Skin of body (tissue), 2 donors: Measurements from ENCODE around the gene WWOX. TPM values are rescaled to one million over a fixed set of nuclear protein-coding genes. Genes with fewer than 3 reads are reported as not detected.

Source experiments
- DNase-seq: peaks from one replicate; lab custom pipeline; 2025; lab: John Stamatoyannopoulos, UW
- total RNA-seq: library from RNA; depleted of rRNA; stranded (reverse); fragments of >200 nt; gene quantifications from one replicate; pipeline ENCODE4 v1.2.3, GENCODE V29; 2014

The WWOX gene
- total RNA-seq, 1 donor from 2014 or later, result 30.5 TPM

DNA sequence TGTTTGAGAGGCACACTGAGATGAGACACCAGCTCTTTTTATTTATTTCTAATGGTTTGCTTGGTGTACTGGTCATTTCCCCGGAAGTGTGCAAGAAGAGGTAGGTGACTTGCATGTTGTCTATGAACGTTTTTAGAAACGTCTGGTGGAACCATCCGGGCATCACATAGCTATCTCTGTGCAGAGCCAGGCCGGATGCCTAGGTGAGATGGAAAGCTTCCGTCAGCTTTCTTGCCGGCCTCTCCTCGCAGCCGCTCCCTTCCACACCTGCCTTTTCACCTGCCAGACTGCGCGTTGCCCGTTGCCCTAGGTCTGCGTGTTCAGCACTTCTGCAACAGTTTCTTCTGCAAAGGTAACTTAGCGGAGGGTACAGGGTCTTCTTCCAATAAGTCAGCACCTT is 416.0 kb downstream of the WWOX start:
- DNase-seq, result no peak

DNA sequence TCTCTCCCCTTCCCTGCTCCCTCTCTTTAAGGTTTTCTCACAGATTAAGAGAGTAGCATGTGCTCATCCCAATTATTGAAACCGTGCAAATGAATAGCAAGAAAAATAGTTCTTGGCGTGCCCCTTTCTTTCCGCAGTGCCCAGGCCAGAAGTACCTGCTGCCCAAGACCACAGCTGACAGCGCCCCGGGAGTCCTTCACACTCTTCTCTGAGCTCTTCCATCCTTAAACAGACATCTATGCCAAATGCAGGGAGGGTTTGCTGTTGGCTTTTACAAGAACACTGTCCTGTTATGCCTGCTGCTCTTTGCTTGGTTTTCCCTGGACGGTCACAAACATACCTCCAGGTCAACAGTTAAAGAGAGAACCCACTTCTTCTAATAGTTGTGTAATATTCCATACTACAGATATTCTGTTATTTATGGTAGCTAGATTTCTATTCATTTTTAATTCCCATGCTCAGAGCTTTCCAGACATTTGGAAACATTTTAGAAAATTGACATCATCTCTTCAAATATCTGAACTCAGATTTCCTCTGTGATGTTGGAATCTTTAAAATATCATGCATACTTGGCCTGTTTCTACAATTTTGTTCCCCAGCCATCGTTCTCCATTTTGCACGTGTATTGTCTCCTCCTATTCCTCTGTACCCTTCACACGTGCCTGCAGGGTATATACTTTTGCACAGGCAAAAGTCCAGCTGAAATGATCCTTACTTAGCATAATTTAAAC is 416.7 kb downstream of the WWOX start:
- DNase-seq, result peak; percentile 55

DNA sequence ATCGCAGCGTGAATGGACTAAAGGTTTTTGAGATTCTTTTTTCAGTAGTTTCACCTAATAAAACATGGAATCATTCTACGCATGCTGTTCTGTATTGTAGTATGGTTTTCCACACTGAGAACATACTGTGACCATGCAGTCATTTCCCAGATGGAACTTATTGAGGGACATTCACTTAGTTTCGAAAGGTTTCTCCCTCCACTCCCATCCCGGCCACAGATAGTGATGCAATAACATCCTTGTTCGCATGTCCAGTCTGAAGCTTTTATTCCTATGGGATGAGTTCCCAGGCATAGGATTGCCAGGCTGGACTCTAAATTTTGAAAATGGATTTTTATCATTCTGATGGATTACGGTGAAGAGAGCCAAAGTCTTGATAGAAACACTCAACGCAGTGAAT is 420.4 kb downstream of the WWOX start:
- no peak for DNase-seq

DNA sequence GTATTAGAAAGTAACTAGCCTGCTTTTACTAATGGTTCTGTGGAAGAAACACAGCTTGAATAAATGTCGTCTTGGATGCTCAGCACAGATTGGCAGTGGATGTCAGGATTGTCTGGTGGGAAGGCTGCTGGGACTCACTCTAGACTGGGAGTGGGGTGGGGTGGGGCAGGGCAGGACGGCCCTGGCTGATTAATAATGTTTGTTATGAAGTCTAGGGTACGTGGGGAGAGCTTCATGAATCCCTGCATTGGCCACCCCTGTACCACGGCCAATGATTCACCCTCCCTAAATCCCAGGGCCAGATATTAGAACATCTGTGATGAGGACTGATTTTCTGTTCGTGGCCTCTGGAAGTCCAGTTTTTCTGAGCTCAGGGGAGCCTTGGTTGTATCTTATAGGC is 421.0 kb downstream of the WWOX start:
- no peak for DNase-seq

DNA sequence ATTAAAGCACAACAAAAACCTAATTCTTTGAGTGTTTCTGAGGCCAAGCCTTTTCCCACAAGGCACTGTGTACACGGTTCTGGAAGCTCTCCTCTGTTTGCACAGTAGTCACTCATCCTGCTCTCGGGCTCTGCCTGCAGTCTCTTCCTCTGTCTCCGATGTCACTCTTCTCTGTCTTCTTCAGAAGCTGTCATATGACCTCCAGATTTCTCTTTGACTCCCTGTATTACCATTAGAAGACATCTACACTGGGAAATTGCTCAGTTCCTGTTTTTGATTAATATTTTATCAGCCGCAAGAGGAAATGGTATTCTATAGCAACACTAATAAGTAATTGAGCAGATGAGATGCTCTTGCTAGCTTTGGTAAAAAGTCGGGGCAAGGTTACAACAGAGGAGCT is 422.9 kb downstream of the WWOX start:
- no peak for DNase-seq

DNA sequence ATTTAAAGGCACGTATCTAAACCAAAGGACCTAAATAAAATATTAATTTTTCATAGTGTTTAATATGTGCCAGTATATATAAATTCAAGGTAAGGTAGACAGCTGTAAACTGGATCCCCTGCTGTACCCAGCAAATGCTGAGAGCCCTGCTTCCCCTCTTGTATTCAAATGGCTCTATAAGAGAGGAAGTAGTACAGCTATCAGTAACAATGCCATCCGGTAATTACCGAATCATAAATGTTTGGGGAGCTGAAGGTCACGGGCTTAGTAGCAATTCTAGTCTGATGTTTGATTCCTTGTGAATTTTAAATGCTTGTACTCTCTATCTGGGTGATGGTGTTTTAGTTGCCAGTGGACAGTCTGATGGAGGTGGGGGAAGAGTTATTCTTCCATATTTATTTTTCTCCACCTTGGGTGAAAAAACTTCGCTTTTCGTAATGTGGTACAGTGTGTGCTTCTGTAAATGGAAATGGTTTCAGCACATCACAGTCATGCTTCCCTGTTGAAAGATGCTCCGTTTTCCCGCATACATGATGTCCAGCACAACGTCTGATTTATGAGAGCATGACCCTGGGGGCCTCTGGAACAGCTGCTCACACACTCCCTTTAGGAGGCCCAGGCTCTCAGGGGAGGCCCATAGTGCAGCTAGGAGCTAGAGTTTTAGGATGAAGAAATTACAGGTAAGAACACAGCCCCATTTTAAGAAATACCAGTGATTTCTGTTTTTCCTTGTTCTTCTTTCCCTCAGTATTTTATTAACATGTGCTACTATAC is 423.9 kb downstream of the WWOX start:
- no peak for DNase-seq

DNA sequence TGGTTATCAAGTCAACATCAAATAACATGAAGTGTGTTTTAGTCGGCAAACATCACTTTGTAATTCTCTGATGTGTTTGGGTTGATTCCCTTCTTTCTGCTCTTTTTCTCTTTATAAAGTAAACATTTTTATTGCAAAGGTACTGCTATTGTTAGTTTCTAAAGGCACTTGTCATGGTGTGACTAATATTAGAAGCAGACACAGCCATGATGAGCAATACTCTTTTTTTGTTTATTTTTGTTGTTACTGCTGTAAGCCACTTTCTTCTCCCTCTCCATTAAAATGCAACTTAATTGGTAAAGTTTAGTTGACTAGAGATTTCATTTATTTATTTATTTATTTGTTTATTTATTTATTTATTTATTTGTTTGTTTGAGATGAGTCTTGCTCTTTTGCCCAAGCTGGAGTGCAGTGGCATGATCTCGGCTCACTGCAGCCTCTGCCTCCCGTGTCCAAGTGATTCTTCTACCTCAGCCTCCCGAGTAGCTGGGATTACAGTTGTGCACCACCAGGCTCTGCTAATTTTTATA is 424.7 kb downstream of the WWOX start:
- DNase-seq, result no peak

DNA sequence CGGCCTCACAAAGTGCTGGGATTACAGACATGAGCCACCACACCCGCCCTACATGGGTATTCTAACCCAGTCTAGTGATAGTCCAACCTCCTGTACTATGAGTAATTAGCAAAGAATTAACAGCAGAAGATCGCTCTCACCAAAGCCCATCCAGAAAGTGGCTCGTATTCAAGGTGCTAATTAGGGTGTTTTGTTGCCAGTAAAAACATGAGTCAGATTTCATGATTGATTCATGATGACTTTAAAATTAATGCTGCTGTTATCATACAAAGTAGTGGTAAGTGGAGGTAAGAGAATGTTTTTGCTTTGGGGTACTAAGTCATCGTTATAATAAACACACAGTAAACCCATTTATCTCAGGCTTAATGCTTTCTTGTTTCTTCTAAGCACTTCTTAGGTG is 428.8 kb downstream of the WWOX start:
- DNase-seq, result no peak

DNA sequence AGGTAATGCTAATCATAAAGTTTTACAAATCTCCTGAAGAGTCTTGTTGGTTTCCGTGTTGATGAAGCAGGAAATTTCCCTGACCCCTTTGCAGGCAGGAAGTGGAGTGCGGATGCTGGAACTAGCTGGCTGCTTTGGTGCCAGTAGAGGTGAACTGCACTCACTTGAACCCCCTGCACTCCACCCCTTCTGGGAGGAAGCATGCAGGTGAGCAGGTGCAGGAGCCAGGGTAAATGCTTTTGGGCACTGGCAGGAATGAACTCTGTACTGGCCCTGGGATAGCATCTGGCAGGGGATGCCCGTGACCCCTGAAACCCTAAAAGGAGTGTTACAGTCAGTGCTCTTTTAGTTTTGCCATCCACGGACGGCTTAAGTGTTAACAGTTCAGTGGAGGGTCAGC is 430.4 kb downstream of the WWOX start:
- DNase-seq, result no peak

DNA sequence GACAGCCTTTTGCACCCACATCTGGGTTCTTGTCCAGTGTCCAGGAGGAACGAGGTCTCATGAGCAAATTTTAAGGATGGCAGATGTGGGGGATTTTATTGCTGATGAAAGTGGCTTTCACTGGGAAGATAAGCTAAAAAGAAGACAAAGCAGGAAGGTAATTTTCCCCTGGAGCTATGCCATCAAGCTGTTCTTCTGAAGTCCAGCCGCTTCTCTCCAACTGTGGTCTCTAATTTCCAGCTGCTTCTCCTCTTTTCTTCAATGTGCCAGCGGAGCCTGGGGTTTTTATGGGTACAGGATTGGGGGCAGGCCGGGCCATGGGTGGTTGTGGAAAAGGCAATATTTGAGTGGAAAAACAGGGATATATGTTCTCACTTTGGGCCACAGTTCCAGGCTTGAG is 430.8 kb downstream of the WWOX start:
- no peak for DNase-seq

DNA sequence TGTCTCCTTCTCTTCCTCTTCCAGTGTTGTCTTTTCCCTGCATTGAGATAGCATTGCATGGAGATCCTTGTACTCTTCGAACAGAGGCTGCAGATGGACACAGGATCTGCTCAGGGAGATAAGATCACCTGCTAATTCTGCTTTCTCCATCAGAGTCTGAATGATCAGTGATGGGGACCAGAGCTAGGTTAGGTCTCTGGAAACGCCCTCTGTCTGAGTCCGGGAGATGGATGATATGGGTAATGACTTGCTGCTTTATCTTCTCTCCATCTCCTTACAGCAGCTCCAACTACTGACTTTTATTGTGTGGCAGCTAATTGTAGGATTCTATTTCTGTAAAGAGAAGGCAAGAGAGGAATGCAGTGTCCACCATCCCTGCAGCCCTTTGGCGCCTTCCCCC is 435.6 kb downstream of the WWOX start:
- DNase-seq, result no peak

DNA sequence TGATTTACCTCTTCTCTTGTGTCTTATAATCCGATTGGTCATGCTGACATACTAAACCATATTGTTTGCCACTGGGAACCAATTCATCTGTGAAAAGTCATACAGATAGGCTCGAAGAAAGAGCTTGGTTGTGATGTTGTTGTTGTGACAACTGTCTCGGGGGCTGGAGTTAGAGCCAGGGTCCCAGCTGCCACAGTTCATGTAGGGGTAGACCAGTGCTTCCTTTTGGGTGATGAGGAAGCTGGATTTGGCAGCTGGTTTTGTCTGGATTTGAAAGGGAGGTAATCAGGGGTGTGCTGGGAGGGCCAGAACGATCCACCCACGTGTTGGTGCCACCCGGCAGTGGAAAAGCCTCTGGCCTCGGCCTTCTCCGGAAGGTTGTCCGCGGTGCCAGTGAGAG is 438.1 kb downstream of the WWOX start:
- DNase-seq, result no peak

DNA sequence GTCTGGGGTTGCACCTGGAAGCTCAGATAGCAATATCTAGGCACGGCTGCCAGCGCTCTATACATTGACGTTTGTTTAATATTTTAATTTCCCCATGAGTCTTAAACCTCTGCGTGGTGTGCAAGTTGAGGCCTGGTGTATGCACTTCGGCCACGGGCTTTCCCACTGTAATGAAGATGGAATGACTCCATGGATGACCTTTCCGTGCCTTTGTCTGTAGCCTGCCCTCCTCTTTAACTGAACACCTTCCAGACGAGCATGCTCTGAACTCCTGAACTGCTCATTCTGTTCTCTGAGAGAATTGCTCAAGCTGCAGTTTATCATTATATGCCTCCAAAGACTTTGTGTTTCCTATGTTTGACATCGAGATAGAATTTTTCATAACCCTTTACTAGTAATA is 438.8 kb downstream of the WWOX start:
- DNase-seq, result no peak

DNA sequence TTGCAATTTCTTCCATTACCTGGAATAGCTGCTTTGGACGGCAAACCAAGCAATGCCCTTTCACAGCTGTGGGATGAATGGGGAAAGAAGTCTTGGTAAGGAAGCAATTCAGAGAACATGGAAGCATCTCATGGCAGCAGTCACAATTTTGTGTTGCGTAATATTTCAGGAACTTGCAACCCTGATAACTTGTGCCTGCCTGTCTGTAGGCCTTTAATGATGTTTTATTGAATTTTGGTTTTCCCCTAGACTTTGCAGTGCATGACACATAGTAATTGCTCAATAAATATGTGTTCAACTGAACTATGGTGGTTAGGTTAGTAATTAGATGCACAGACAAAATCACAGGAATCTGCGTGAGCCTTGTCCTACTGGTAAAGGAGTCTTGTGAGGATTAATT is 439.5 kb downstream of the WWOX start:
- DNase-seq, result no peak

DNA sequence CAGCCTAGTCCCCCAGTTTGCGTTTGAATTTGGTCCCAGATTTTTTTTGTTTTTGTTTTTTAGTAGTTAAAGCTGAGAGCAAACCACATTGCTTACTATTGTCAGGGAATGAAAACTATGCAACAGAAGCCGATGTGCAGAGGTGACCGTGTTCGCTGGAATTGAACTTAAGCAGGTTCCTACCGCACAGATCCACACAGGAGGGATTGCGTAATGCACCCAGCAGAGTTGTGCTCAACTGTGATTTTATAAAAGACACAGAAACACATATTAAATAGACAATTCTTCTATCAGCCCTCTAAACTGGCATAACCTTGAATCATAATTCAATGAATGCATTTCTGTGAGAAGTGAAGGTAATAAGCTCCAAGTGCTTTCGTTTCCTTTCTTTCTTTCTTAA is 443.0 kb downstream of the WWOX start:
- DNase-seq, result no peak

DNA sequence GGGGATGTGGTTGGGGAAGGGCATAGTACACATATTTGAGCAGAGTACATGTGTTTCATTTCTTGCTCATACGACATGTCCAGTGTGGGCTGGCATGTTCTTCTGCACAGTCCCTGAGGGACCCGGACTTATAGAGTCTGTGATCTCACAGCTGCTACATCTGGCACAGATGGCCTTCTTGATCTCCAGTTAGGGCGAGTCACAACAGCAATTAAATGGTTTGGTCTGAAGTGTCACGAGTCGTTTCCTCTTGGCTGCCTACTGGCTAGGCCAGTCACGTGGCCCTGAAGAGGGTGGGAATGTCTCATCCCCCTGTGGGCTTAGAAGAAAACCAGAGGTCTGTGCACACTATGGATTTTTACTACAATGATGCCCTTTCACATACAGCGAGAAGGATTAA is 443.6 kb downstream of the WWOX start:
- DNase-seq, result no peak

DNA sequence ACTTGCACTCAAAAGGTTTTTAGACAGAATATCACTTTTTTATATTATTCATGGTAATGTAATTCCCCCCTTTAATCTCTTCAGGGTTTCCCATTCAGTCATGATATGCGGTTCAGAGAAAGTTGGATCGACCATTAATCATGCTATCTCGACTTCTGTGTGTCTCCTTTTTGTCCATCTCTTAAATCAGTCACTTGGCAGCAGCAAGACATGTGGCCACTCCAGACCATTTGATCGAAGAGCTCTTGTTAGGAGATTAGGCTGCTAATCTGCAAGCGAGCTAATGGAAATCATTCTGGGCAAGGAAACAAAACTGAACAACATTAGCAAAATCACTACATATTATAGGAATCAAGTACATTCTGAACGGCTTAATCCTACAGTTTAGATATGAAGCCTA is 449.9 kb downstream of the WWOX start:
- no peak for DNase-seq

DNA sequence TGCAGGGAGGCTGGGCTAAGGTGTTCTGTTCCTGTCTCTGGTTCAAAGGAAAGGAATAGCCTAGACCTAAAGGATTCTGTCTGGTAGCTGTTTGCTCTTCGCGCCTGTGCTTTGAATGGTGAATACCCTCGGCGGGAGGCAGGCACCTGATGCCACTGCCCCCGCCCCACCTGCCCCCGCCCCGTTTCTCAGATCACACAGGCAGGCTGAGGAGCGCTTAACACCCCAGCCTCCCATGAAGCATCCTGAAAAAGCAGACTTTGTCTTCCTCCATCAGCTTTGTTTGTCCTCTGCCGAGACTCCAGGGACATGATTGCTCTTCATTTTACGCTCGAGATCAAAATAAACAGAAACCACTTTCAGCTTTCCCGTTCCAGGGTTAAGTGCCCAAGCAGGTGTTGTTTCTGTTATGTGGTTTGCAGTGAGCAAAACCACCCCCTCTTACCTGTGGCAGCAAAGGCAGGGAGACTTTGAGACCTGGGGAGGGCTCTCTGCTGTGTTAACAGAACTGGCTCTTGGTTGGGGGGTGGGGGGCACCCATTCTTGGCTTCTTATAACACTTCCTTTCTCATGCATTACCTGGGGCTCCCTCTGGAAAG is 452.1 kb downstream of the WWOX start:
- no peak for DNase-seq

DNA sequence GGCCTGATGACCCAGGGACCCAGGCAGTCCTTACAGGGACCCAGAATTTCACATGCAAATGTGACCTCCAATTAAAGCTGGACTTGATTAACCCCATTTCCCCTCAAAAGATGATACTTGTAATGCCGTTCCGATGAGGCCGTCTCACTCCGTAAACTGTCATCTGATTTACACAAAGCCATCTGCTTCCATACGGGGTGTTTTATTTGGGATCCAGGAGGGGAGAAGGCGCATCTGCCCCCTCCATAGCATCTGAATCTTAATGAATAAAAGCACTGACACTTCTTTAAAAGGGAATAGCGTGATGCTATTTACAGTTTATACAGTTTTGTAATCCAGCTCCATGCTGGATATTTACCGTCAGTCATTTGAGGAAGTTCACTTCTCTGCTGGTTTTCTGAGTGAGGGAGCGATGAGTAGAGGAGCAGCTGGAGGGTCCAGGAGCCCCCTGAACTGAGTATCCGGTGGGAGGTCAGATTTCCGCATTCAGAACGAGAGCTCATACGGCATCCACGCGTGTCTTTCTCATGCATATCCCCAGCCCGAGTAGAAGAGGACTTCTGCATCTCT is 452.7 kb downstream of the WWOX start:
- DNase-seq, result no peak

DNA sequence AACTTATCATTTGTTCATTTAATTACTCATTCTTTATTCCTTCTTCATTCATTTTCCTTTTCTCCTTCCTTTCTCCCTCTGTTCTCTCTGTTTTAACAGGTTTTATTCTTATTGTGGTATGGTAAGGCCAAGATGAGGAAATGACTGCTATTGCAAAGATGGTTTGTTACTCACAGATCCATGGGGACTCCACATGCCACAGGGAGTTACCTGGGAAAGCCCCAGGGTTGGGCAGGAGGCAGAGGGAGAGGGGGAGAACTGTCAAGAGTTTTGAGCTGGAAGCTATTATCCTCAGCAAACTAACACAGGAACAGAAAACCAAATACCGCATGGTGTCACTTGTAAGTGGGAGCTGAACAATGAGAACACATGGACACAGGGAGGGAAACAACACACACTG is 453.3 kb downstream of the WWOX start:
- no peak for DNase-seq

DNA sequence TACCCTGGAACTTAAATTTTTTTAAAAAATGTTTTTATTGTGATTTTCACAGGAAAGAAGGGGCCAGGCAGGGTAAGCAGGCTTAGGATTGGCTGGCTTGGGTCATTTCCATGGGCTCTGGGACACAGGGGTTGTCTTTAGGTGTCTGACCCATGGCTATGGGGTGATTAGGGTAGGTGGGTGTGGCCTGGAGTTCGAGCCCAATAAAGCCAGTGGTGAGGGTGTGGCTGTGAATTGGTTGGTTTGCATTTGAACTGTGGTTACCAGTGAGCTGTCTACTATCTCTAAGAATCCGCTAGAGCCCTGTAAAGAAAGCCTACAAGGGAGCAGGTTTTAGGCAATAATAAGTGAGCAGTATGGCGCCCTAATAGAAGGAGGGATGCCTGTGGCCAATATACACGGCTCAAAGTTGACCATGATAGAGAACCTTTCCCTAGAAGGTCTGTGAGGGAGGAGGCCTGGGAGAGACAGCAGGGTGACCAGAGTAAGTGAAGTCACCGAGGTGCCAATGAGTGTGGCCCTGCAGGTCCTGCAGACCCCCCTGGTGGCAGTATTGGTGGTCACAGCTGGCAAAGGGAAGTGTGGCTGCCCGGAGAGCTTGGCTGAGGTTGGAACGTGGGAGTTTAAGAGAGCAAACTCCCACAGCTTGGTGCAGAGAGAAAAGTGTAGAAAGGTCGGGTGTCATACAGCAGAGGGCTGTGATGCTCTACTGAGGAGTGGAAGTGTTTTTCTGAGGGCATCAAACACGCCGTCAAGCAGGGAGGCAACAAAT is 454.0 kb downstream of the WWOX start:
- DNase-seq, result no peak
